HG02870 (cell line): ENCODE results near the gene KIF23.

Experiments
- ATAC-seq: cut with Tn5 transposase; IDR thresholded peaks from one replicate; pipeline ENCODE4 v1.9.1; 2021; ENCODE audit warnings: mild to moderate bottlenecking, moderate library complexity; ENCODE audit not compliant: unreplicated experiment

The KIF23 gene

DNA sequence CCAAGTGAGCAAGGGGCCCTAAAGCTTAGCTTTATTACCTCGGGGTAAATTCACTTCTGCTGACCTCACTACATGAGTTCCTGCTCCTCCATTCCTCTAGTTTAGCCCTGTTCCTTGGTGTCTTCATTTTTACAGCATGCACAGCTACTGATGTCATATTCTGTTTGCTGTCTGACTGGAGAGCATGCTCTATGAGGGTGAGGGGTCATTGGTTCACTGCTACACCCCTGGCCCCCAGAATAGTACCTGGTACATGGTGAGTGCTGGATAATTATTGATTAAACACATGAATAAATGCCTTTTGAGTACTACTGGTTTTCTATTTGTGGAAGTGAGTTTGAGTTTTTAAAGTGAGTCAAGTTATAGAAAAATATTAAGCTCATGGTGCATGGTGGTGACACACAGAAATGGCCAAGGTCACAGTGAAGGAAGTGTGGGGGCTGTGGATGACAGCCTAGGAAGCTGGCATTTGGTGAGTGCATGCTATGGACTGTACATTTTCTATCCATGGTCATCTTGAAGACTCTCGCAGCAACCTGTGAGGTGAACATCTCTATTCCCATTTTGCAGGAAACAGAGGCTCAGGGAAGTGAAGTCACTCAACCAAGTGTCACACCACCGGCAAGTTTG is 72.4 kb downstream of the KIF23 start:
- no peak for ATAC-seq

DNA sequence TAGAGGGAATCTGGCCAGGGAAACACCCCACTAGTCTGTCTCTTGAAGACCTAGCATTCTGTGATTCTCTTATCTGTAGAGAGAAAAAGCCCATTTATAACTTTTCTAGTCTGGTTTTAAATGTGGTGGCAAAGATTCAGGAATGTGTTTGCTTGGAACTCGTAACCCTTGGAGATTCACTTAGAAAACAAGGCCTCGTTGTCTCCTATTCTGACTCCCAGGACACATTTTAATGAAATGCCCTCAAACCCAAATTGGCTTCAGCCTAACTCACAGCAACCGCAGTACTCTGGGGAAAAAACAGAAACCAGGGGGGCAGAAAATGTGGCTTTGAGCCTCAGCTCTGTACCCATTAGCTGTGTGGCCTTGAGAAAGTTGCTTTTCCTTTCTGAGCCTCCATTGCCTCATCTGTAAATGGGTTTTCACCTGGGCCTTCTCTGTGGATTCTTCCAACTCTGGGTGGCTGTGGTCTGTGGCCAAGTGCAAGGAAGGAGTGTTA is 75.0 kb downstream of the KIF23 start:
- no peak for ATAC-seq

DNA sequence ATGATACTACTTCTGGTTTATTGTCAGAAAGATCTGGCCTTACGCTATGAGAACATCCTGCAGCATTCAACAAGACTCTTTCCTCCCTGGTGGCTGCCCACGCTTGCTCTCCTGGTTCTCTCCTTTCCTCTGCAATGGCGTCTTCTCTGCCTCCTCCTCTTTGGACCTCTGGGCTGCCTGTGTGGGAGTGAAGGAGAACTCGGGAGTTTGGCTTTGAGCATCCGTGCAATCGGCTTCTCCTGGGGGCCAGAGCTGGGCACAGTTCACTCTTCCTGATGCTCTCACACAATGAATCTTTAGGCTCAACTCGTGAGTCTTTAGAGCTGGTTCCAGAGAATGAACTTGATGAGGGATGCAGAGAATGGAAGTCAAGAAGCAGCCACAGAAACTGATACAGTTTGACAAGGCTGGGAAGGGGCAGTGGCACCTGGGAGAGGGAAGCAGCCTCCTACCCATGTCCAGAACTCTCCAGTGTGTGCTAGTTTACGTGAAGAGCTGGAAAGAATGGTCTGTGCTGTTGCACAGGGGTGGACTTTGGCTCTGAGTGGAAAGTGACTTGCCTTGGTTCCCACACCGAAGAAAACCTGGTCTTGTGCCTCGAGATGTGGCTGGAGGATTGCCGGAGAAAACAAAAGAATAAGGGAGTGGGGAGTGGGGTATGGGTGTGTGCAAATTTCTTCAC is 76.3 kb downstream of the KIF23 start:
- no peak for ATAC-seq

DNA sequence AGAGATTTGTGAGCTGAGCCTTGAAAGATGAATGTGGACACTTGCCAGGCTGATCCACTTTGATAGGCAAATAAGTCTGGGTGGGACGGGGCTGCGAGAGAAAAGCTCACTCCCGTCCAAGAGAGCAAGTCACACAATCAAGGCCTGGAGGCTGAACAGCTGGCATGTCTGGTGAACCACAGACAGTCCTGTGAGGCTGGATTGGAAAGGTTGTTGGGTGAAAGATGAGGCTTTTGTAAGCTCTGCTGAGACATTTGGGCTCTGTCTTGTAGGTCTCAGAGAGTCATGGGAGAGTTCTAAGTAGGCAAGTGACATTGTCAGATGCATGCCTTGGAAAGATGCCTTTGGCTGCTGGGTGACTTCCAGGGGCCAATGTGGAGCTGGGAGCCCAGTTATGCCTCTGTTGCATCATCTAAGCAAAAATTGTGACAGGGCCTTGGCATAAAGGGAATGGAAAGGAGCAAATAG is 76.9 kb downstream of the KIF23 start:
- no peak for ATAC-seq

DNA sequence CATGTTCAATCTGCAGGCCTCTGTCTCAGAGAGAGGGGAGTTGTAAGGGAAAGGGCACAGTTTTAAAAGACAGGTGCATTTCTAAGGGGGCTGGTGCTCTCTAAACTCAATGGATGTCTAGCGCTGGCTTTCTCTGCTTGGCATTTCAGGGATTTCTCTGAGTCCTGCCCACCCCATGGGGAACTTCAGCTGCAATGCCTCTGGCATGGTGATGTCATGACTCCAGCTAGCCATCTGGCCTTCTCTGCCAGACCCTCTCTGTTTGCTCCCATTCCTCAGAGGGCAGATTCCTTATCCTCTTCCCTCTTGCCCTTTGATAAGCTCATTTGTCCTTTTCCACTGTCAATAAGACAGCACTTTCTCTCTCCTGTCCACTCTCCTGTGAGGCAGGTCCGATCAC is 79.3 kb downstream of the KIF23 start:
- ATAC-seq, result no peak

DNA sequence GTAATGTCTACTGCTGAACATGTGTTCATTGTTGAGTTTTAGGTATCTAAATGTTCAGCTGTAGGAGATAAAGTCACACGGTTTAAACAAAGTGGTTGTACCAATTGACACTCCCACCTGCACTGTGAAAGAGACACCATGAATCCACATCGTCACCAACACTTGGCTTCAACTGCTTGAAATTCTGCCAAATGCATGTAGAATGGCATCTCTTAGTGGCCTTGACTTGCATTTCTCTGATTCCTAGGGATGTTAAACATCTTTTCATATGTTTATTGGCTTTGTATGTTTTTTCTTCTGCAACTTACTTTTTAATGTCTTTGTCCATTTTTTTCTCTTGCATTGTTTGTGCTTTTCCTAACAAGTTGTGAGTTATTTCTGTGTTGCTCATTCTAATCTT is 81.9 kb downstream of the KIF23 start:
- no peak for ATAC-seq

DNA sequence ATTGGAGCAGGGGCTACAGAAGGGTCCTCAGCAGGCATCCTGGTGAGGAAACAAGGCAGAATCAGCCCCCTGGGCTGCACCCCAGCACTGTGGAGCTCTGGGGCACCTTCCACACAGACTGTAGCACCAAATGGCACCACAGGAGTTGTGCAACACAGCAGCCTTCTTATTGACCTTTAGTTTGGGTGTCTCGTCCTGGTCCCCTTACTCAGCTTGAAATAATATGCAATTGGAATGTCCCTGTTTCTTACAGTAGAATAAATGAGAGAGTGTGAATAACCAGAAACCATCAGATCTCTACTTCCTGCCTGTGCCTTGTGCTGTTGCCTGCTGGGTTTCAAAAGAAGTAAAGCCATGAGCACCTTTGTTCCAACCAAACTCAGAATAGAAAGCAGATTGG is 82.9 kb downstream of the KIF23 start:
- no peak for ATAC-seq

DNA sequence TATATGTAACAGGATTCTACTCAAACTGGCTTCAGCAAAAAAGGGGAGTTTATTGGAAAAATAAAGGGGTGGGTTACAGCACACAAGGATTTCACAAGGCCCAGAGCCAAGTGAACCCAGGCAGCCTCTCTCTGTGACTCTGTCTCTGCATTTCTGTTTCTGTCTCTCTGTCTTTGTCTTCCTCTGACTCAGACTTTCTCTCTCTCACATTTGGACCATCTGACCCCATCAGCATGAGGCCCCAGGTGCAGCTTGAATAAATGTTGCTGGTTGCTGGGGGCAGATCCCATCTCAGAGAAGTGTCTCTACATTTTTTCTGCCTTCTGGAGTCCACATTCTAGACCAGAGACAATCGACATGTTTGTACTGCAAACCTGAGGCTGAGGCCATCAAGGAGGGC is 83.5 kb downstream of the KIF23 start:
- ATAC-seq, result no peak
